ENCODE measurements around the gene ATP6AP1.

DNA sequence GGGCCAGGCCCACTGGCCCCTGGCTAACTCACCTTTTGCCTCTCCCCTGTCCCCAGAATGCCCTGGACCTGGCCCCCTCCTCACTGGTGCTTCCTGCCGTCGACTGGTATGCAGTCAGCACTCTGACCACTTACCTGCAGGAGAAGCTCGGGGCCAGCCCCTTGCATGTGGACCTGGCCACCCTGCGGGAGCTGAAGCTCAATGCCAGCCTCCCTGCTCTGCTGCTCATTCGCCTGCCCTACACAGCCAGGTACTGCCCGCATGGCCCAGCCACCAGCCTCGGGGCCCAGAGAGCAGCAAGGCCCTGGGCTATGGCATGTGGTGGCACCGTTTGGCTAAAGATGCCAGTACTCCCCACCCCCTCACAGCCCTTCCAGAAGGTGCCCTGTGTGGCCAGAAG, 3.7 kb downstream of the ATP6AP1 start:
- TF ChIP-seq POLR2A (IDR thresholded peaks at IDR 0.05): no peak
- TF ChIP-seq, protein P1, sequence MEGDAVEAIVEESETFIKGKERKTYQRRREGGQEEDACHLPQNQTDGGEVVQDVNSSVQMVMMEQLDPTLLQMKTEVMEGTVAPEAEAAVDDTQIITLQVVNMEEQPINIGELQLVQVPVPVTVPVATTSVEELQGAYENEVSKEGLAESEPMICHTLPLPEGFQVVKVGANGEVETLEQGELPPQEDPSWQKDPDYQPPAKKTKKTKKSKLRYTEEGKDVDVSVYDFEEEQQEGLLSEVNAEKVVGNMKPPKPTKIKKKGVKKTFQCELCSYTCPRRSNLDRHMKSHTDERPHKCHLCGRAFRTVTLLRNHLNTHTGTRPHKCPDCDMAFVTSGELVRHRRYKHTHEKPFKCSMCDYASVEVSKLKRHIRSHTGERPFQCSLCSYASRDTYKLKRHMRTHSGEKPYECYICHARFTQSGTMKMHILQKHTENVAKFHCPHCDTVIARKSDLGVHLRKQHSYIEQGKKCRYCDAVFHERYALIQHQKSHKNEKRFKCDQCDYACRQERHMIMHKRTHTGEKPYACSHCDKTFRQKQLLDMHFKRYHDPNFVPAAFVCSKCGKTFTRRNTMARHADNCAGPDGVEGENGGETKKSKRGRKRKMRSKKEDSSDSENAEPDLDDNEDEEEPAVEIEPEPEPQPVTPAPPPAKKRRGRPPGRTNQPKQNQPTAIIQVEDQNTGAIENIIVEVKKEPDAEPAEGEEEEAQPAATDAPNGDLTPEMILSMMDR (IDR thresholded peaks at IDR 0.05): no peak

Data from testis (tissue), 2 donors.